Esophagus (tissue), 2 donors: ENCODE data around the gene STXBP5L. TPM values are rescaled to one million over a fixed set of nuclear protein-coding genes. Genes with fewer than 3 reads are reported as not detected.
"Not testable (repeated sequence)": the region's sequence is repeated elsewhere in the genome, so short reads cannot be mapped to it uniquely, and the experiment has no call there.

Experiments
- H3K27ac ChIP-seq, 2 donors: one replicate each; pipeline ENCODE4 v1.5.1; 2013; ENCODE audit warnings: low read depth in 2 of 2, mild to moderate bottlenecking in 2 of 2, inconsistent platforms in 1 of 2, low read length in 1 of 2, moderate library complexity in 1 of 2
- H3K27me3 ChIP-seq, 2 donors: one replicate each; pipeline ENCODE4 v1.6.1; 2013; ENCODE audit warnings: low read length in 2 of 2, control low read depth in 1 of 2, mild to moderate bottlenecking in 1 of 2; ENCODE audit not compliant: insufficient read depth in 2 of 2, control insufficient read depth in 1 of 2
- H3K36me3 ChIP-seq, 2 donors: one replicate each; pipeline ENCODE4 v1.6.1; 2013; ENCODE audit warnings: low read length in 1 of 2; ENCODE audit not compliant: control insufficient read depth in 2 of 2, insufficient read depth in 2 of 2
- H3K4me1 ChIP-seq, 2 donors: one replicate each; pipeline ENCODE4 v1.6.1; 2013; ENCODE audit warnings: low read length in 1 of 2; ENCODE audit not compliant: control insufficient read depth in 2 of 2, insufficient read depth in 2 of 2
- H3K4me3 ChIP-seq, 2 donors: one replicate each; pipeline ENCODE4 v1.5.1; 2013; ENCODE audit warnings: low read length in 2 of 2, mild to moderate bottlenecking in 2 of 2, low read depth in 1 of 2, moderate library complexity in 1 of 2
- H3K9me3 ChIP-seq, 2 donors: one replicate each; pipeline ENCODE4 v1.6.1; 2013; ENCODE audit warnings: mild to moderate bottlenecking in 2 of 2, low read depth in 1 of 2, low read length in 1 of 2, moderate library complexity in 1 of 2; ENCODE audit not compliant: control insufficient read depth in 2 of 2, insufficient read depth in 1 of 2
- WGBS, 2 donors: extraction: QIAGEN DNeasy Blood & Tissue Kit; methylation state at CpG; one replicate each; pipeline ENCODE4 v1.1.7; 2013; 5-methylcytosine and 5-hydroxymethylcytosine counted together
- polyA plus RNA-seq, 2 donors: library from polyadenylated mRNA; stranded (reverse); fragments of 200-250 nt; gene quantifications; one replicate each; pipeline ENCODE4 v1.2.3, GENCODE V29; 2013
- donor health status: healthy with polysubstance abuse.
- donor health status: Bipolar disorder and iron deficiency.

Gene STXBP5L
- polyA plus RNA-seq, 2 donors = 0.08 to 0.21 TPM

DNA sequence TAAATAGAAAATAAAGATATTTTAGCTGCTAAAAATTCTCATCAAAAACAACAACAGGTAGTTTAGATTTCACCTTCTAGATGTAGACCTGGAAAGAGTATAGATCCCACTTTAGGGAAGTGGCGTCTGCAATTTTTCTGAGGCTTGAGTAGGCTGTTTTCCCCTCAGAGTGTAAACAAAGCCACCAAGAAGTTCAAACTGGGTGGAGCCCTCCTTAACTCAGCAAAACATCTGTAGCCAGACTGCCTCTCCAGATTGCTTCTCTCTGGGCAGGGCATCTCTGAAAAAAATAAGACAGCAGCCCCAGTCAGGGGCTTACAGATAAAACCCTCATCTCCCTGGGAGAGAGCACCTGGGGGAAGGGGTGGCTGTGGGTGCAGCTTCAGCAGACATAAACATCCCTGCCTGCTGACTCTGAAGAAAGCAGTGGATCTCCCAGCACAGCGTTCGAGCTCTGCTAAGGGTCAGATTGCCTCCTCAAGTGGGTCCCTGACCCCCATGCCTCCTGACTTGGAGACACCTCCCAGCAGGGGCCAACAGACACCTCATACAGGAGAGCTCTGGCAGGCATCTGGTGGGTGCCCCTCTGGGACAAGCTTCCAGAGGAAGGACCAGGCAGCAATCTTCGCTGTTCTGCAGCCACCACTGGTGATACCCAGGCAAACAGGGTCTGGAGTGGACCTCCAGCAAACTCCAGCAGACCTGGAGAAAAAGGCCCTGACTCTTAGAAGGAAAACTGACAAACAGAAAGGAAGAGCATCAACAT lies 259.6 kb downstream of the STXBP5L start:
- no peaks in the 10 kb centered on the region for H3K36me3 ChIP-seq
- H3K27ac ChIP-seq = no peak overlapping the region
- H3K27me3 ChIP-seq = no peaks in the 10 kb centered on the region
- H3K4me3 ChIP-seq = no peak overlapping the region
- 61 to 68% methylated on average over 4 of the region's 4 CpGs for WGBS, 2 donors
- H3K4me1 ChIP-seq = no peaks in the 10 kb centered on the region
- H3K9me3 ChIP-seq = no peaks in the 10 kb centered on the region

DNA sequence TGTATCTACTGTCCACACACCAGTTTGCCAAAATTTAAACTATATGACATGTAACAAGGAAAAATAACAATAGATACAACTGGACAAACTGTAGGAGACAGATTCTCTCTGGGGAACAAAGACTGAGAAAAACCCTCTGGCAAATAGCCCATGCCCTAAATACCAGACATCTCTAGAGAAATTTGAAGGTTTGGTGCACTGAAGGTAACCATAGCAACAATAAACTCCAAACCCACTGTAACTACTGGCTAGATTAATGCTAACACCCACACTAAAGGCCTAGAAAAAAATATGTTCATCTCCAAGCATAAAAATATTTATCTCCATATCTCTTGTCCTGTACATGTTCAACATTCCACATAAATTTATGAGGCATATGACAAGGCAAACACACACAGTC lies 267.1 kb downstream of the STXBP5L start:
- Histone ChIP-seq H3K9me3 (no peaks in the 10 kb centered on the region), H3K36me3 (no peaks in the 10 kb centered on the region)

DNA sequence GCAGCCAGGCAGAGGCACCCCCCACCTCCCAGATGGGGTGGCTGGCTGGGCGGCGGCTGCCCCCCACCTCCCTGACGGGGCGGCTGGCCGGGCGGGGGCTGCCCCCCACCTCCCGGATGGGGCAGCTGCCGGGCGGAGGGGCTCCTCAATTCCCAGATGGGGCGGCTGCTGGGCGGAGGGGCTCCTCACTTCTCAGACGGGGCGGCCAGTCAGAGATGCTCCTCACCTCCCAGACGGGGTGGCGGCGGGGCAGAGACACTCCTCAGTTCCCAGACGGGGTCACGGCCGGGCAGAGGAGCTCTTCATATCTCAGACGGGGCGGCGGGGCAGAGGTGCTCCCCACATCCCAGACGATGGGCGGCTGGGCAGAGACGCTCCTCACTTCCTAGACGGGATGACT lies 282.6 kb downstream of the STXBP5L start:
- H3K36me3 ChIP-seq, H3K27me3 ChIP-seq, H3K9me3 ChIP-seq, H3K27ac ChIP-seq, H3K4me3 ChIP-seq, H3K4me1 ChIP-seq: not testable (repeated sequence)
- WGBS, 2 donors = 91 to 92% methylated on average over 11 to 26 of the region's 26 CpGs

More for the DNA sequence above, 267.1 kb downstream of the STXBP5L start:
- Histone ChIP-seq H3K27ac (no peak overlapping the region), H3K27me3 (no peaks in the 10 kb centered on the region), H3K4me3 (no peak overlapping the region), H3K4me1 (no peaks in the 10 kb centered on the region)

DNA sequence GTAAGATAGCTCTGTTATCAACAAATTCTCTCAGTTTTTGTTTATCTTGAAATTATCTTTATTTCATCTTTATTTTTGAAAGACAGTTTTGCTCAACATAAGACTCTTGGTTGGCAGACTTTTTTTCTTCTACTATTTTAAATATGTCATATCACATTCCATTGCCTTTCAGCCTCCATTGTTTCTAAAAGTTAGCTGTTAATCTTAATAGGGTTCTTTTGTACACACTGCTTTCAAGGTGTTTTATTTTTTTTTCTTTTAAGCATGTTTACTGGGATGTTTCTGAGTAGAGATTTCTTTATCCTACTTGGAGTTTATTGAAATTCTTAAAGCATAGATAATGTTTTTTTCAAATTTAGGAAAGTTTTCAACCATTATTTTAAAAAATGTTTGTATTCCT lies 294.6 kb downstream of the STXBP5L start:
- no peaks in the 10 kb centered on the region for H3K9me3 ChIP-seq
- H3K27me3 ChIP-seq = no peaks in the 10 kb centered on the region
- H3K4me1 ChIP-seq = no peaks in the 10 kb centered on the region
- H3K4me3 ChIP-seq = no peak overlapping the region
- no peak overlapping the region for H3K27ac ChIP-seq
- H3K36me3 ChIP-seq = no peaks in the 10 kb centered on the region

DNA sequence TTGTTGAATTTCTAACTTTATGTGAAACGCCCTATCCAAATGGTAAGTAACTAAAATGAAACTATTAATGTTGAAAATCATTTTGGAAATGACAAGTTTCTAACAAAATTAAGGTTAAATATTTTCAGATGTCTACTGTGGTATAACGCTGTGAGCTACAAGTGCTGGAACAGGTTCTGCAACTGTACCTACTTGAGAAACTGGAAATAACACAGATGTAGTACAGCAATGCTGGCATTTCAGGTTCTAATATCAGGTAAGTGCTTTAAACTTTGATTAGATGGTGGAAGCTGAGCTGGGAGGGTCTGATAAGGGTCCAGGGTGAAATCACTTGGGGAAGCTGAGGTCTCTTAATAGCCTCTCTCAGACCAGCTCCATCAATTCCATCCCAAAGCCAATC lies 315.1 kb downstream of the STXBP5L start:
- 51 to 54% methylated on average over 2 of the region's 2 CpGs for WGBS, 2 donors
- Histone ChIP-seq H3K27ac (no peak overlapping the region), H3K36me3 (no peaks in the 10 kb centered on the region), H3K4me1 (no peaks in the 10 kb centered on the region), H3K27me3 (no peaks in the 10 kb centered on the region), H3K9me3 (no peaks in the 10 kb centered on the region), H3K4me3 (no peak overlapping the region)

DNA sequence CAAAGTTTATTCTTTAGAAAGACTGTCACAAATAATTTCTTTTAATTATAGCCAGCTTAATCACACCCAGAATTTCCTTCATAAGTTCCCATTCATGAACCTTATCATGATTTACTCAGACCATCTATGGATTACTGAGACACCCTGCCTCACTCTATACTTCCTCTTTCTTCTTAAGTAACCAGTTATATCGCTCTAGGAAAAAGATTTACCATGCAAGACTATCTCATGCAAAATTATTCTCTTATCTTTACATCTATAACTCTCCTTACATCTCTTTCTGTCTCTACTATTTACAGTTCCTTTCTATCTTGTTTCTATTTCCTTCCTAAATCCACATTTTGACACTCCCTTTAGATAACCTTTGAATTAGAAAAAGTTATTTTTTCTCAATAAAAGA lies 321.0 kb downstream of the STXBP5L start:
- H3K36me3 ChIP-seq = no peaks in the 10 kb centered on the region
- H3K4me1 ChIP-seq = no peaks in the 10 kb centered on the region
- H3K27me3 ChIP-seq = no peaks in the 10 kb centered on the region
- no peak overlapping the region for H3K27ac ChIP-seq
- 71 to 79% methylated on average over 1 of the region's 1 CpG for WGBS, 2 donors
- H3K9me3 ChIP-seq = no peaks in the 10 kb centered on the region
- no peak overlapping the region for H3K4me3 ChIP-seq

DNA sequence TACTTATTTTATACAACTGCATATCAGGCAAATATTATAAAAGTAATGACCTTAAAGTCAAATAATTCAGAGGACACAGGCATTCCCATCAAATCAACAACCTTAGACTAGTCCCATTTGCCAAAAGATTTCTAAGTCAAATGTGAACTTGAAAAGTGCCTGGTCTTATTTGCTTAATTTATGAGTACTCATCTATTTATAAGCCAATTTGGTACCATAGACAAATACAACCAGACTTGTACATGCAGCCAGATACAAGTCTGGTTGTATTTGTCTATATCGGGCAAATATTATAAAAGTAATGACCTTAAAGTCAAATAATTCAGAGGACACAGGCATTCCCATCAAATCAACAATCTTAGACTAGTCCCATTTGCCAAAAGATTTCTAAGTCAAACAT lies 322.2 kb downstream of the STXBP5L start:
- H3K9me3 ChIP-seq, H3K4me3 ChIP-seq, H3K36me3 ChIP-seq, H3K4me1 ChIP-seq, H3K27me3 ChIP-seq, H3K27ac ChIP-seq: not testable (repeated sequence)
- WGBS, 2 donors = 83 to 85% methylated on average over 1 of the region's 1 CpG

DNA sequence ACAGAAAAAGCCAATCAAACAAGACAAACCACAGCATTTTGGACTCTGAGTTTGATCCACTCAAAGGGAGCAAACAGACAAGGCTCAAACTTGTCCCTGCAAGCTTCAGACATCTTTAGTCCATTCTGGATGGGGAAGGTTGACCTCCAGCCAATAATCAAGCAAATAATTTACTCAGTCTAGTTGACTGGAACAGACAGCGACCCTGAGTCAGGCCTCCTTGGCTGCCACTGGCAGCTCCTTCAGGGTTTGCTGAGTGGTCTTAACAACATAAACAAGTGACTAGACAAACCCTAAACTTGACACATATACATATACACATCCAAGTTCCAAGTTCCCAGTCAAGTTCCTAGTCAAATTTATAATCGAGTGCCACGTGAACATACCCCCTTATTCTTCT lies 323.9 kb downstream of the STXBP5L start:
- H3K4me1 ChIP-seq = peaks cover 0 to under 1% of the 10 kb centered on the region in 2 donors
- no peaks in the 10 kb centered on the region for H3K27me3 ChIP-seq
- WGBS, 2 donors = 54 to 56% methylated on average over 3 of the region's 3 CpGs
- no peak overlapping the region for H3K4me3 ChIP-seq
- H3K36me3 ChIP-seq = no peaks in the 10 kb centered on the region
- no peaks in the 10 kb centered on the region for H3K9me3 ChIP-seq
- H3K27ac ChIP-seq = no peak overlapping the region

DNA sequence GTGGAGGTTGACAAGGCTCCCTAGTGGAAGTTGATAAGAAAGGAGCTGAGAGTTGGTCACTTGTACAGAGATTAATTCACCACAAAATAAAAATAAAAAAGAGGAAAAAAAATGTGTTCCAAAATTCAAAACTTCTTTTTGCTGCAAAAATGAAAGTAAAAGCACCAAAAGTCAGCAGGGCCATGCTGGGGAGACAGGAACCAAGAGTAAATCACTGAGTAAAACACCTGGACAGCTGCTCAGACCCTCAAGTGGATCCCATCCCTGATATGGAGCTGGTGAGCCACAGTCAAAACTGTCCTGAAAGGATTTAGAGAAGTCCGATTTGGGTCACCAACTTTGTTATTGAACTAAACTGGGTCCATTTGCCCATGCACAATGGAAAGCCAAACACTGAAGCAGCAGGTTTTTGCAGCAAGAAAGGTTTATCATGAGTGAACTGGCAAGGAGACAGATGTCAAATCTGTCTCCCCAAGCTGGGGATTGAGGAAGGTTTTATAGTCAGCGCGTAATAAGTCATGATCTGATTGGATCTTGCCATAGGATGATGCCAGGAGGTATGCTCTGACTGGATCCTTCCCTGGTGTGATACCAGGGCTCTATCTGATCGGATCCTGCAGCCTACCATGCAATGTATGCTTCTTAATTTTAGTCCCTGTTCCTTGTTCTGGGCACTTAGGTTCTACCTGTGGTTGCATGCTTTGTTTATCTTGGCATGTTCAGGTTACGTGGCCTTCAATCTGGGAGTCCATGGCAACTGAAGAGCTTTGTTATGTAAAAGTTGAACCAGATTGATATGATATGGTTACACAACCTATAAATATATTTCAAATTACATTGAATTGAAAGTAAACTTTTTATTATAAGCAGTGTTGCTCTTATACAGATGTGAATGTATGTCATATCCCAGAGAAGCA lies 324.6 kb downstream of the STXBP5L start:
- 72 to 75% methylated on average over 5 of the region's 5 CpGs for WGBS, 2 donors
- peaks cover 0 to 4% of the 10 kb centered on the region in 2 donors for H3K4me1 ChIP-seq
- no peaks in the 10 kb centered on the region for H3K27me3 ChIP-seq
- no peak overlapping the region for H3K27ac ChIP-seq
- H3K4me3 ChIP-seq = no peak overlapping the region
- no peaks in the 10 kb centered on the region for H3K9me3 ChIP-seq
- no peaks in the 10 kb centered on the region for H3K36me3 ChIP-seq
